KMS-11 (cell line): ENCODE measurements around the gene LENG8.

Experiments
- H2AFZ ChIP-seq: fragments of 200-600 bp; sonication (generic); 2 replicates; pipeline ENCODE4 v1.6.1; 2016; ENCODE audit warnings: antibody characterized with exemption, mixed run types, low read depth
- H3K27ac ChIP-seq: fragments of 200-600 bp; sonication (generic); 2 replicates; pipeline ENCODE4 v1.6.1; 2016; ENCODE audit warnings: mild to moderate bottlenecking, mixed run types
- H3K27me3 ChIP-seq: fragments of 200-600 bp; sonication (generic); 2 replicates; pipeline ENCODE4 v1.6.1; 2017; ENCODE audit warnings: mild to moderate bottlenecking, low read depth, mixed run types, moderate library complexity; ENCODE audit not compliant: insufficient read depth
- H3K36me3 ChIP-seq: fragments of 200-600 bp; sonication (generic); 2 replicates; pipeline ENCODE4 v1.6.1; 2017; ENCODE audit warnings: mild to moderate bottlenecking, mixed run types; ENCODE audit not compliant: insufficient read depth
- H3K4me1 ChIP-seq: fragments of 200-600 bp; sonication (generic); 2 replicates; pipeline ENCODE4 v1.6.1; 2016; ENCODE audit warnings: mild to moderate bottlenecking, low read depth, mixed run types; ENCODE audit not compliant: poor library complexity, severe bottlenecking
- H3K4me2 ChIP-seq: fragments of 200-600 bp; sonication (generic); 2 replicates; pipeline ENCODE4 v1.7.0; 2016; ENCODE audit warnings: mild to moderate bottlenecking, mixed run types
- H3K4me3 ChIP-seq: fragments of 200-600 bp; sonication (generic); IDR thresholded peaks from 2 replicates; pipeline ENCODE4 v1.6.1; 2017; ENCODE audit warnings: low read depth, low read length, mixed read lengths; ENCODE audit not compliant: insufficient read depth
- H3K79me2 ChIP-seq: fragments of 200-600 bp; sonication (generic); 2 replicates; pipeline ENCODE4 v1.6.1; 2016; ENCODE audit warnings: low read depth, mixed run types; ENCODE audit not compliant: insufficient read depth
- H3K9ac ChIP-seq: fragments of 200-600 bp; sonication (generic); 2 replicates; pipeline ENCODE4 v1.6.1; 2016; ENCODE audit warnings: mild to moderate bottlenecking, mixed run types
- H4K20me1 ChIP-seq: fragments of 200-600 bp; sonication (generic); 2 replicates; pipeline ENCODE4 v1.6.1; 2016; ENCODE audit warnings: mild to moderate bottlenecking, mixed run types; ENCODE audit not compliant: insufficient read depth
- CTCF ChIP-seq: fragments of 200-600 bp; sonication (generic); conservative IDR thresholded peaks from 2 replicates; pipeline ENCODE4 v1.6.1; 2017; ENCODE audit warnings: low read depth, mild to moderate bottlenecking, antibody characterized with exemption, low read length, moderate library complexity, mixed read lengths

Gene LENG8

GRCh38 chr19:54431255-54431838 is 17.7 kb upstream of the LENG8 start:
- Histone ChIP-seq H3K4me2 (no peak overlapping the region), H3K4me1 (no peaks in the 10 kb centered on the region), H3K9ac (no peak overlapping the region), H3K4me3 (no peak overlapping the region), H3K27me3 (peaks cover 22% of the 10 kb centered on the region), H3K27ac (no peak overlapping the region), H4K20me1 (no peaks in the 10 kb centered on the region), H3K79me2 (no peaks in the 10 kb centered on the region), H3K36me3 (no peaks in the 10 kb centered on the region), H2AFZ (no peak overlapping the region)
- no peak for TF ChIP-seq CTCF

GRCh38 chr19:54432144-54432738 is 16.8 kb upstream of the LENG8 start:
- H2AFZ ChIP-seq = no peak overlapping the region
- peaks cover 22% of the 10 kb centered on the region for H3K27me3 ChIP-seq
- no peak for TF ChIP-seq CTCF
- no peak overlapping the region for H3K27ac ChIP-seq
- no peak overlapping the region for H3K4me2 ChIP-seq
- no peaks in the 10 kb centered on the region for H4K20me1 ChIP-seq
- no peaks in the 10 kb centered on the region for H3K79me2 ChIP-seq
- no peaks in the 10 kb centered on the region for H3K4me1 ChIP-seq
- H3K9ac ChIP-seq = no peak overlapping the region
- no peaks in the 10 kb centered on the region for H3K36me3 ChIP-seq
- H3K4me3 ChIP-seq = no peak overlapping the region

- H3K4me2 ChIP-seq = no peak overlapping the region
- H3K36me3 ChIP-seq = no peaks in the 10 kb centered on the region
- no peaks in the 10 kb centered on the region for H3K79me2 ChIP-seq
- no peak overlapping the region for H2AFZ ChIP-seq
- H3K9ac ChIP-seq = no peak overlapping the region
- peaks cover 18% of the 10 kb centered on the region for H3K27me3 ChIP-seq
- no peak overlapping the region for H3K4me3 ChIP-seq
- H3K27ac ChIP-seq = no peak overlapping the region
- no peak for TF ChIP-seq CTCF
- no peaks in the 10 kb centered on the region for H4K20me1 ChIP-seq
- no peaks in the 10 kb centered on the region for H3K4me1 ChIP-seq
Observed at GRCh38 chr19:54433697-54434096, 15.3 kb upstream of the LENG8 start.

- H4K20me1 ChIP-seq = no peaks in the 10 kb centered on the region
- H3K27me3 ChIP-seq = peaks cover 18% of the 10 kb centered on the region
- no peaks in the 10 kb centered on the region for H3K4me1 ChIP-seq
- H3K9ac ChIP-seq = no peak overlapping the region
- H2AFZ ChIP-seq = no peak overlapping the region
- no peaks in the 10 kb centered on the region for H3K79me2 ChIP-seq
- TF ChIP-seq CTCF = no peak
- no peaks in the 10 kb centered on the region for H3K36me3 ChIP-seq
- no peak overlapping the region for H3K4me3 ChIP-seq
- H3K27ac ChIP-seq = no peak overlapping the region
- H3K4me2 ChIP-seq = no peak overlapping the region
Observed at GRCh38 chr19:54434112-54434872, 14.7 kb upstream of the LENG8 start.
